OCI-LY3 (cell line): ENCODE measurements around the gene BPGM.

Experiments used
- CTCF ChIP-seq: fragments of 200-600, 300-600 bp; sonication (generic); IDR thresholded peaks from 2 replicates; pipeline ENCODE4 v1.5.1; 2014; ENCODE audit warnings: antibody characterized with exemption, low read length, low read depth
- EZH2phosphoT487 ChIP-seq: fragments of 200-600 bp; shearing (Covaris generic); IDR thresholded peaks from 2 replicates; pipeline ENCODE4 v1.6.1; 2018; ENCODE audit warnings: antibody characterized with exemption, mixed run types, low read depth

DNA sequence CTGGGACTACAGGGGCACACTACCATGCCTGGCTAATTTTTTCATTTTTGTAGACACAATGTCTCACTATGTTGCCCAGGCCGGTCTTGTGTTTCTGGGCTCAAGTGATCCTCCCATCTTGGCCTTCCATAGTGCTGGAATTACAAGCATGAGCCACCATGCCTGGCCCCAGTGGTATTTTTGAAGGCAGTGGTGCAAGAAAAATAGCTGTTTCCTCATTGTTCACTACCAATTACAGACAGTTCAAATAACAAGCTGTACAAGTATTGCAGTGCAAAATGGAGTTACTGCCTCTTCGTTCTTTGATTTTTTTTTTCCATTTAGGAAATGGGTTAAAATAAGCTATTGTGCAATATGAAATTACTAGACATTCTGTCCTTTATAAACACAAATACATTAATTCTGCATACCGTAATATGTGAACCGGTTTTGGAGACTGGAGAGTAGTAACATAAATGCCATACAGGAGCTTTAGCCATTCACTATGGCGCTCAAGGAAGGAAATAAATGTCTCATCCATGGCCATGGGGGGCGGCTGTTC lies 35.0 kb upstream of the BPGM start:
- TF ChIP-seq CTCF (no peak), EZH2phosphoT487 (no peak)
